GM18508 (cell line): Measurements from ENCODE around the gene TOMM7.
A peak's percentile ranks its signal among the peaks of the same experiment; 100 is the strongest.
"Not testable (repeated sequence)": the region's sequence is repeated elsewhere in the genome, so short reads cannot be mapped to it uniquely, and the experiment has no call there.

Experiments used
- ATAC-seq: cut with Tn5 transposase; IDR thresholded peaks from one replicate; pipeline ENCODE4 v1.9.1; 2021; ENCODE audit warnings: moderate number of reproducible peaks; ENCODE audit not compliant: insufficient read depth, unreplicated experiment

The TOMM7 gene

GRCh38 chr7:22854158-22855048, 31.8 kb upstream of the TOMM7 start:
- ATAC-seq = peak; percentile 65

- ATAC-seq = peak; percentile 24
Measured at GRCh38 chr7:22853674-22854157, 31.1 kb upstream of the TOMM7 start.

- ATAC-seq = no peak
Measured at GRCh38 chr7:22853138-22853537, 30.5 kb upstream of the TOMM7 start.

GRCh38 chr7:22851145-22851544, 28.5 kb upstream of the TOMM7 start:
- ATAC-seq = no peak

- ATAC-seq = not testable (repeated sequence)
Measured at GRCh38 chr7:22850394-22850793, 27.7 kb upstream of the TOMM7 start.

GRCh38 chr7:22849662-22850061, 27.0 kb upstream of the TOMM7 start:
- ATAC-seq = no peak

GRCh38 chr7:22849172-22849571, 26.5 kb upstream of the TOMM7 start:
- ATAC-seq = no peak

GRCh38 chr7:22846961-22847360, 24.3 kb upstream of the TOMM7 start:
- no peak for ATAC-seq

- ATAC-seq = no peak
Measured at GRCh38 chr7:22845221-22845834, 22.7 kb upstream of the TOMM7 start.

- no peak for ATAC-seq
Measured at GRCh38 chr7:22843681-22844309, 21.1 kb upstream of the TOMM7 start.

GRCh38 chr7:22842973-22843372, 20.3 kb upstream of the TOMM7 start:
- ATAC-seq = no peak

- ATAC-seq = no peak
Measured at GRCh38 chr7:22842383-22842941, 19.8 kb upstream of the TOMM7 start.

- no peak for ATAC-seq
Measured at GRCh38 chr7:22841954-22842353, 19.3 kb upstream of the TOMM7 start.

- ATAC-seq = no peak
Measured at GRCh38 chr7:22837308-22837707, 14.7 kb upstream of the TOMM7 start.

GRCh38 chr7:22836506-22836905, 13.9 kb upstream of the TOMM7 start:
- not testable (repeated sequence) for ATAC-seq

- ATAC-seq = no peak
Measured at GRCh38 chr7:22833957-22834356, 11.3 kb upstream of the TOMM7 start.

GRCh38 chr7:22833113-22833855, 10.6 kb upstream of the TOMM7 start:
- no peak for ATAC-seq

- ATAC-seq = no peak
Measured at GRCh38 chr7:22832401-22832800, 9.8 kb upstream of the TOMM7 start.

GRCh38 chr7:22831602-22832305, 9.1 kb upstream of the TOMM7 start:
- ATAC-seq = no peak

GRCh38 chr7:22827563-22827962, 4.9 kb upstream of the TOMM7 start:
- no peak for ATAC-seq
